OCI-LY1 (cell line): ENCODE measurements around the gene SPOP.

Source experiments
- CTCF ChIP-seq: fragments of 200-600 bp; sonication (generic), shearing (Covaris generic); IDR thresholded peaks from 2 replicates; pipeline ENCODE4 v1.5.1; 2017; ENCODE audit warnings: mild to moderate bottlenecking, antibody characterized with exemption, low read length, moderate library complexity, mixed read lengths
- EZH2 ChIP-seq: fragments of 200-600 bp; sonication (generic), shearing (Covaris generic); IDR thresholded peaks from 2 replicates; pipeline ENCODE4 v1.8.0; 2017; ENCODE audit warnings: borderline replicate concordance, mixed run types, mild to moderate bottlenecking, antibody characterized with exemption, low read length, moderate library complexity, mixed read lengths

GRCh38 chr17:49589577-49589927, 88.3 kb downstream of the SPOP start:
- TF ChIP-seq CTCF (no peak), EZH2 (no peak)
